GM06990 (cell line): ENCODE results near the gene DGKH.

Experiments used
- DNase-seq: peaks from one replicate; pipeline ENCODE4 v3.0.0-alpha.2; 2011; ENCODE audit not compliant: insufficient read length; ENCODE audit errors: extremely low read depth
- H3K27me3 ChIP-seq: replicated peaks from 2 replicates; pipeline ENCODE4 v1.6.0; 2011; ENCODE audit warnings: low read length; ENCODE audit not compliant: control insufficient read depth, insufficient read depth
- H3K36me3 ChIP-seq: 2 replicates; pipeline ENCODE4 v1.5.1; 2011; ENCODE audit warnings: low read length; ENCODE audit not compliant: control insufficient read depth, insufficient read depth
- H3K4me3 ChIP-seq: replicated peaks from 2 replicates; pipeline ENCODE4 v1.5.1; 2011; ENCODE audit warnings: low read depth, mild to moderate bottlenecking, control low read depth, low read length
- TF ChIP-seq, protein P1 (sequence below): IDR thresholded peaks from 2 replicates; pipeline ENCODE4 v1.5.1; 2011; ENCODE audit warnings: low read length, control low read depth, mild to moderate bottlenecking, inconsistent platforms; ENCODE audit not compliant: insufficient read depth, poor library complexity, severe bottlenecking

The DGKH gene

DNA sequence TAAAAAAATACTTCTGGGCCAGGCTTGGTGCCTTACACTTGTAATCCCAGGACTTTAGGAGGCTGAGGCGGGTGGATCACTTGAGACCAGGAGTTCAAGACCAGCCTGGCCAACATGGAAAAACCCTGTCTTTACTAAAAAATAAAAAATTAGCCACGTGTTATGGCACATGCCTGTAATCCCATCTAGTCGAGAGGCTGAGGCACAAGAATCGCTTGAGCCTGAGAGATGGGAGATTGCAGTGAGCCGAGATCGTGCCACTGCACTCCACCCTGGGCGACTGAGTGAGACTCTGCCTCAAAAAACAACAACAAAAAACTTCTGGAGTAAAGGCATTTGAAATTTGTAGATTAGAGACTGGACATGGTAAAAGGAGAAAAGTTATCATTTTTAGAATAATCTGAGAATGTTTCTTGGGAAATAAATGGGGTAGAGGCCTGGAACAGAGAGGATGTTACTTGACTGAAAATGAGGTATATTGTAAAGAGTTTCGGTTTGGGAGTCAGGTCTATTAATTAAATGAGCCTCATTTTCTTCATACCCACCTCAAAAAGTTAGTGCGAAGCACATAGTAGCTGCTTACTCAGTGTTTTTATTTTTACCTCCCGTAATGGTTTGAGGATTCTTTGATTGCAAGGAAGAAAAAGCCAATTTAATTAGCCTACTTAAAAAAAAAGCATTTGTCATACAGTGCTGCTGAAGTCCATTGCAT is 226.1 kb downstream of the DGKH start:
- H3K27me3 ChIP-seq = no peaks in the 10 kb centered on the region
- H3K4me3 ChIP-seq = peak overlapping the region; percentile 84
- TF ChIP-seq, protein P1, sequence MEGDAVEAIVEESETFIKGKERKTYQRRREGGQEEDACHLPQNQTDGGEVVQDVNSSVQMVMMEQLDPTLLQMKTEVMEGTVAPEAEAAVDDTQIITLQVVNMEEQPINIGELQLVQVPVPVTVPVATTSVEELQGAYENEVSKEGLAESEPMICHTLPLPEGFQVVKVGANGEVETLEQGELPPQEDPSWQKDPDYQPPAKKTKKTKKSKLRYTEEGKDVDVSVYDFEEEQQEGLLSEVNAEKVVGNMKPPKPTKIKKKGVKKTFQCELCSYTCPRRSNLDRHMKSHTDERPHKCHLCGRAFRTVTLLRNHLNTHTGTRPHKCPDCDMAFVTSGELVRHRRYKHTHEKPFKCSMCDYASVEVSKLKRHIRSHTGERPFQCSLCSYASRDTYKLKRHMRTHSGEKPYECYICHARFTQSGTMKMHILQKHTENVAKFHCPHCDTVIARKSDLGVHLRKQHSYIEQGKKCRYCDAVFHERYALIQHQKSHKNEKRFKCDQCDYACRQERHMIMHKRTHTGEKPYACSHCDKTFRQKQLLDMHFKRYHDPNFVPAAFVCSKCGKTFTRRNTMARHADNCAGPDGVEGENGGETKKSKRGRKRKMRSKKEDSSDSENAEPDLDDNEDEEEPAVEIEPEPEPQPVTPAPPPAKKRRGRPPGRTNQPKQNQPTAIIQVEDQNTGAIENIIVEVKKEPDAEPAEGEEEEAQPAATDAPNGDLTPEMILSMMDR = no peak
- DNase-seq = no peak
- H3K36me3 ChIP-seq = no peaks in the 10 kb centered on the region

DNA sequence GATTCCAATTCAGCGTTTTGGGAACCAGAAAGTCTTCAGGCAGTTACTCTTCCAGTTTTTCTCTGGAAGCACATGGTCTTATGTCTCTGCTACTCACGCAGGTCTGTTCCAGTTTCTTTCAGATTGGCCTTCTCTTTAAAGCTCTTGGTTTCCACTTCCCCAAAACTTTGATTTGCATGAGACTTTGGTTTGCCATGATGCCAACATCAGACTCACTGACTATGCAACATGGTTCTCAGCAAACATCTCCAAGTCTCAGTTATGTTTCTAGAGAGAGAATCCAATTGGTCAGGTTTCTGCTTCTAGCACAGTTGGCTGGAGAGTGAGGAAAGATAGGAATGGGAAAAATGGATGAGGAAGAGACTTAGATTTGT is 226.6 kb downstream of the DGKH start:
- DNase-seq = peak; percentile 74
- Histone ChIP-seq H3K27me3 (no peaks in the 10 kb centered on the region), H3K4me3 (peak overlapping the region; percentile 84), H3K36me3 (no peaks in the 10 kb centered on the region)
- TF ChIP-seq, protein P1 = no peak

DNA sequence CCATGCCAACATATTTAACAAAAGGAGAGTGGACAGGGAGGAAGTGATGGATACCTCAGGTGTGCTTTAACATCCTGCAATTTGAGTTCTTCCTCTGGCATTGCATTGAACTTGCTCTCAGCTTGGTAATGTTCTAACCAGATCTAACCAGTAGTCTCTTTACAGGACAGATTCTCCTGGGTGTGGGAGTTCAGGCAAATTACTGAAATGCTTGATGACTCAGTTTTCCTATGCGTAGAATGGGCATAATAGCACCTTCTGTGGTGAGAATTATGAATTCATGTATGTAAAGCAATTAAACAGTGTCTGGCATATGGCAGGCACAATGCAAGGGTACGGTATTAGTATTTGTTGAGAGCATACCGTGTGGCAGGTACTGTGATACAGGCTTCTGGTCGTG is 227.1 kb downstream of the DGKH start:
- no peaks in the 10 kb centered on the region for H3K36me3 ChIP-seq
- no peak for DNase-seq
- TF ChIP-seq, protein P1 = no peak
- H3K4me3 ChIP-seq = peak overlapping the region; percentile 84
- H3K27me3 ChIP-seq = no peaks in the 10 kb centered on the region

DNA sequence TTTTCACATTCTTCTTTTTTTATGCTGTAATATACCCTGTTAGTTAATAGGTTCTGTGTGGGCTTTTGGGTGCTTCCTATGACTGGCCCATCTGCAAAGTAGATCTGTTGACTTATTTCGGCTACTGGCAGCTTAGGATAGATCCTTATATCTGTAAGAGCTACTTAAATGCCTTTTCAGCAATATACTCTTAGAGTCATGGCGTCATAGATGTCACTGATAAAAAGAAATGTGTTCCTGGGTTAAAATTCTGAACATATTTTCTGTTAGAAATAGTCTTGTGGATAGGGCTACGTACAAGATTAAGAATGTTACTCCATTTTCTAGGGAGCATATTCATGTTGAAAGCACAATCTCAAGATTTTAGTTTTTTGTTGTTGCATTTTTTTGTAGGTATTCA is 228.2 kb downstream of the DGKH start:
- no peak for DNase-seq
- H3K4me3 ChIP-seq = peak overlapping the region; percentile 40
- TF ChIP-seq, protein P1 = no peak
- no peaks in the 10 kb centered on the region for H3K36me3 ChIP-seq
- no peaks in the 10 kb centered on the region for H3K27me3 ChIP-seq

DNA sequence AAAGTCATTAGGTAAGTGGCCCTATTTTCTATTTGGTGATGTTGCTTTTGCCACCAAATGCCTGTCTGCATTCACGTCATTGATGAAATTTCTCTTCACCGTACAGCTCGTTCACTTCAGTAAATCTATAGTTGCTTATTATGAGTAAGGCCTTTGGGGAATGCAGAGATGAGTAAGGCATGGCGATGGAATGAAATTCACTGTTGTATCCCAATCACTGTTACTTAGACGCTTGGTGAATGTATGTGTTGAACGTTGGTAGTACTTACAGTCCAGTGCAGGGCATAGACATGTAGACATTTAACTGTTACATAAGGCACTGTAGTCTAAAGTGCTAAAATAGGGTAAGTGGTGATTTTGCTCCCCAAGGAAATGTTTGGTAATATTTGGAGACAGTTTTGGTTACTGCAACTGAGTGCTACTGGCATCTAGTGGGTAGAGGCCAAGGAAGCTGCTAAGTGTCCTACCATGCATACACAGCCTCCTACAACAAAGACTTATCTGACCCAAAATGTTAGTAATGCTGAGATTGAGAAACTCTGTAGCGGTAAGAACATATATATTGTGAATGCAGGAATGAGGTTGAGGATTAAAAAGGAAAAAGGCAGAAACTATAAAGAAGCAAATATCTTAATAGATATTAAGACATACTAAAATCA is 229.3 kb downstream of the DGKH start:
- Histone ChIP-seq H3K27me3 (no peaks in the 10 kb centered on the region), H3K4me3 (peak overlapping the region; percentile 49), H3K36me3 (no peaks in the 10 kb centered on the region)
- TF ChIP-seq, protein P1 = no peak
- no peak for DNase-seq
